Renal cortical epithelial cell (primary cell): ENCODE data around the gene HIBCH. TPM values are rescaled to one million over a fixed set of nuclear protein-coding genes. Genes with fewer than 3 reads are reported as not detected.
"Not testable (repeated sequence)": the region's sequence is repeated elsewhere in the genome, so short reads cannot be mapped to it uniquely, and the experiment has no call there.

Source experiments
- DNase-seq: peaks from one replicate; pipeline ENCODE4 v3.0.0-alpha.2; 2011; ENCODE audit warnings: low read depth
- total RNA-seq: library from RNA; depleted of rRNA; stranded (reverse); fragments of >200 nt; gene quantifications from 2 replicates; pipeline ENCODE4 v1.2.3, GENCODE V29; 2014

The HIBCH gene, protein sequence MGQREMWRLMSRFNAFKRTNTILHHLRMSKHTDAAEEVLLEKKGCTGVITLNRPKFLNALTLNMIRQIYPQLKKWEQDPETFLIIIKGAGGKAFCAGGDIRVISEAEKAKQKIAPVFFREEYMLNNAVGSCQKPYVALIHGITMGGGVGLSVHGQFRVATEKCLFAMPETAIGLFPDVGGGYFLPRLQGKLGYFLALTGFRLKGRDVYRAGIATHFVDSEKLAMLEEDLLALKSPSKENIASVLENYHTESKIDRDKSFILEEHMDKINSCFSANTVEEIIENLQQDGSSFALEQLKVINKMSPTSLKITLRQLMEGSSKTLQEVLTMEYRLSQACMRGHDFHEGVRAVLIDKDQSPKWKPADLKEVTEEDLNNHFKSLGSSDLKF
- total RNA-seq: 18.1 and 34.7 TPM in 2 replicates

DNA sequence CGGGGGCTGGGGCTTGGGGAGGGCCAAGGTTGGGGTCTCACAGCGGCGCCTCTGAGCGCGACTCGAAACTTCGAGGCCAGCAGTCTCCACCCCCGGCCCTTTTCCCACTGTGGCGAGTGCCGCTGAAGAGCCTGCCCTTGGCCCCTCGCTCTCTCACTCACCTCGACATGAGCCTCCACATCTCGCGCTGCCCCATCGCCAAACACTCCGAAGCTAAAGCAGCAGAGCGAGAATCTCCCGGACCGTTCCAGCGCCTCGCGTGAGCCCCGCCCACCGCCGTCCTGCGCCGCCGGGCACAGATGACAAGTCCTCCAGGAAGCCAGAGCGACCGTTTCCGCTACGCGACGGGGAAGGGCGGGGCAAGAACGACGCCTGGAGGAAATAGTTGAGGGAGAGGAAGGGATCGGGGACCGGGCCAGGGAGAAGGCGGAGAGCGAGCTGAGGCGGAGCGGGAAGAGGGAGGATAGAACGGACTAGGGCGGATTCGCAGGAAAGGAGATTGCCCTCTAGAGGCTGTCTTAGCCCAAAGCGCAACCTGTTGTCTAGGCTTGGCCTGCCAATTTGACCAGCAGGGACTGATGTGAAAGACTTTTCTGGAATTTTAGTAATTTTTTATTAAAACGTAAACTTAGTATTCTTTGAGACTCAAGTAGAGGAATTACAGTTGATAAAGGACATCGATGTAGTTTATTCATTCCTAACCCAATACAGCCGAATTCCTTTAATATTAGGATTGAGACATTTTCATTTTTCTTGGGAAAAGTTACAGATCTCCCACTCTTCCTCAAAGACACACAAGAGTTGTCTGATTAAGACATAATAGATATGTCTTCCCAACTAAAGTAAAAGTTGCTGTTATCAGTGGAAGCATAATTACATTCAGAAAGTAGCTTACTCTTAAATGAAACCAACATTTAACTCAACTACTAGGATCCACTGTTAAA, at the start of gene HIBCH:
TSS of gene HIBCH (minus strand) at position 272 of the 944 bp plus-strand sequence. CDS start at position 196, 76 bp downstream.
- DNase-seq: peak; percentile 96

DNA sequence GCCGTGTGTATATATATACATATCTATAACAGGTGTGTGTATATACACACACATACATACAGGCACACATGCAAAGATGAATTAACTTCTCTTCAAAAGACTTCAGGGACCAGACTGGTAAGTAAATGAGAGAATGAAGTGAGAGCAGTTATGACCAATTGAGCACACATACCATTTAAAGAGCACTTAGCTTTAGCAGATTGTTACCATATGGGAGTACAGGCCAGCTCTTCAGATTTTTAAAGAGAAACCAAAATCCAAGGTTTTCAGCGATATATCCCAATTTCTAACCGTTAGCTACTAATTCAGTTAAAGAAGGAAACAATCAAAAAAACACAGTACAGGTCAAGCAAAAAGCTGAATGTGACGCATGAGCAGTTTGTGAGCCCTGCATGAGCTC, 47.5 kb upstream of the HIBCH start:
- DNase-seq: no peak

DNA sequence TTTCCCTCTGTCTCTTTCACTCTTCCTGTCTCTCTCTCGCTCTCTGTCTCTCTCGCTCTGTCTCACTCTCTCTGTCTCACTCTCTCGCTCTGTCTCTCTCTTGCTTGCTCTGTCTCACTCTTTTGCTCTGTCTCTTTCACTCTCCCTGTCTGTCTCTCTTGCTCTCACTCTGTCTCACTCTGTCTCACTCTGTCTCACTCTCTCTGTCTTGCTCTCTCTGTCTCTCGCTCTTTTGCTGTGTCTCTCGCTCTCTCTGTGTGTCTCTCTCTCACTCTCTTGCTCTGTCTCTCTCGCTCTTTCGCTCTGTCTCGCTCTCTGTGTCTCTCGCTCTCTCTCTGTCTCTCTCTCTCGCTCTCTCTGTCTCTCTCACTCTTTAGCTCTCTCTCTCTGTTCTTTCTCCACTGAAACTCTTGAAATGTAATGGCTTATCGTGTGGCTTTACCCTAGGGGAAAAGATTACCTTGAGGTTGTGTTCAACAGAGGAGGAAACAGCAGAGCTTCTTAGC, 46.7 kb upstream of the HIBCH start:
- no peak for DNase-seq

DNA sequence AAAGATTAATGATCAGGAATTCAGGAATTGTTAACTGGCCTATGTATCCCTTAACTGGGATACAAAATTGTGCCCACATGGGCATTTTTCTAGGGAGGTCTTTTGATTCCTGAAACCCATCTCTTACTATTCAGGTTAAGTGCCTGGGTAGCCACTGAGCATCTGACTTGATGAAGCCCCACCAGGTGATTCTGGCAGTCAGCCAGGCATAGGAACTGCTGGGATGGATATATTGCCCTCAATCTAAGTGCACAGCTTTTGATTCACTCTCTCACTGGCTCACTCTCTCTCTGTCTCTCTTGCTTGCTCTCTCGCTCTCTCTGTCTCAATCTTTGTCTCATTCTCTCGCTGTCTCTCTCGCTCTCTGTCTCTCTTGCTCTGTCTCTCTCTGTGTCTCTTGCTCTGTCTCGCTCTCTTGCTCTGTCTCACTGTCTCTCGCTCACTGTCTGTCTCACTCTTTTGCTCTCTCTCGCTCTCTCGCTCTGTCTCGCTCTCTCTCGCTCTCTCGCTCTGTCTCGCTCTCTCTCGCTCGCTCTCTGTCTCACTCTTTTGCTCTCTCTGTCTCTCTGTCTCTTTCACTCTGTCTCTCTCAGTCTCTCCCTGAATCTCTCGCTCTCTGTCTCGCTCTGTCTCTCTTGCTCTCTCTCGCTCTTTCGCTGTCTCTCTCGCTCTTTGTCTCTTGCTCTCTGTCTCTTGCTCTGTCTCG, 46.0 kb upstream of the HIBCH start:
- no peak for DNase-seq

DNA sequence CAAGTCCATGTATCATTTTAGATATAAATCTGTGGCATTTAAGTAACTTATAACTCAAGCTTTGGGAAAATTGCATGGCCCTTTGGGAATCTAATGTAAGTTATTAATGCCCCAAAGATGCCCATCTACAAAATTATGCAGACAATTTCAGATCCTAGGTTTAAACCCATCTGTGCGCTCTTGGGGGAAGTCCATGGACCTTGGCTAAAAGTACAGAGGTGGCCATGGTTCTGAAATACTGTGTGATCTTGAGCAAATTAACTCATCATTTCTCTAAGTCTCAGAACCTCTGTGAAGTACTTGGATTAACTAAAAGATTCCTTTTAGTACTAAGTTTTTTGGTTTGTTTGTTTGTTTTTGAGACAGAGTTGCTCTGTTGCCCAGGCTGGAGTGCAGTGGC, 43.3 kb upstream of the HIBCH start:
- no peak for DNase-seq

DNA sequence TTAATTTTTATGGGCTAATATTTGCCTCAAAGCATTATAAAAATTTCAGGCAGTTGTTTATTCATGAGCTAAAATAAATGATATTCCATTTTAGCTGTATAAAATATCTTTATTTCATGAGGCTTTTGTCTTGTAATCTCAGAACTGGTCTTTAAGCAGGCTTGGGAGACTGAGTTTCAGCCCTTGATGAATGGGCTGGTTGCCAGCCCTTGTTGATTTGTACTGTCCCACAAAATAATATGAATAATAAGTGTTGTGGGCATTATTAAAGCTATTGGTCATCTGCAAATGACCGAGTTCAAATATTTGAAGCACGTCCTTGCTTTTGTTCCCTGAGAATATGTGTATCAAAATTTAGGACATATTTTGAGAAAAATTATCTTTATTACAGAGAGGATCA, 41.9 kb upstream of the HIBCH start:
- DNase-seq: no peak

DNA sequence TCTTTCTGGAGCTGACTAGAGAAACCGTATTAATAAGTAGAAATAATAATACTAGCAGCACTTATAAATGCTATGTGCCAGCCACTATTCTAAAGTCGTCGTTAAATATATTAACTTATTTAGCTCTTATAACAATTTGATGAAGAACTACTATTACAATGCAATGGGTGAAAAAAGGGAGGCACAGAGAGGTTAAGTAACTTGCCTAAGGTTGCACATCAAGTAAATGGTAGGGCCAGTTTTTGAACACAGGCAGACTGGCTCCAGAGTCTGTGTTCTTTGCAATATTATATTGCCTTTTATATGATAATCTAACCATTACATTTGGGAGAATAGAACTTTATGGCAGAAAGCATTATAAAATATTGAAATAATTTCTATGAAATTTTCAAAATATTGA, 41.3 kb upstream of the HIBCH start:
- no peak for DNase-seq

DNA sequence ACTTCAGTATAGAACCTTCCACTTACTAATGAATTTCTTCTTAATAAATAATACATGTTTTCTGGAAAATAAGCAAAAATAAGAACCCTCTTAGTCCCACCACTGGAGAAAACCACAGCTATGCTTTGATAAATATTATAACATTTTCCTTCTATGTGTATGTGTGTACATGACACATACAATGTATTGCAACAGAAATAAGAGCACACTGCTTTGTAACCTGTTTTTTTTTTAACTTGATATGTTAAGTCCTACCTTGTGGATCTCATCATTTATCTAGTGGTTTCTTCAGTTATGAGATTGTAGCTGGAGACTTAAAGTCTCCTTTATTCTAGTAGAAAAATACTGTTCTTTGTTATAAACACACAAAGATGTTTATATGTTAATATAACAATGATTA, 40.9 kb upstream of the HIBCH start:
- DNase-seq: no peak

DNA sequence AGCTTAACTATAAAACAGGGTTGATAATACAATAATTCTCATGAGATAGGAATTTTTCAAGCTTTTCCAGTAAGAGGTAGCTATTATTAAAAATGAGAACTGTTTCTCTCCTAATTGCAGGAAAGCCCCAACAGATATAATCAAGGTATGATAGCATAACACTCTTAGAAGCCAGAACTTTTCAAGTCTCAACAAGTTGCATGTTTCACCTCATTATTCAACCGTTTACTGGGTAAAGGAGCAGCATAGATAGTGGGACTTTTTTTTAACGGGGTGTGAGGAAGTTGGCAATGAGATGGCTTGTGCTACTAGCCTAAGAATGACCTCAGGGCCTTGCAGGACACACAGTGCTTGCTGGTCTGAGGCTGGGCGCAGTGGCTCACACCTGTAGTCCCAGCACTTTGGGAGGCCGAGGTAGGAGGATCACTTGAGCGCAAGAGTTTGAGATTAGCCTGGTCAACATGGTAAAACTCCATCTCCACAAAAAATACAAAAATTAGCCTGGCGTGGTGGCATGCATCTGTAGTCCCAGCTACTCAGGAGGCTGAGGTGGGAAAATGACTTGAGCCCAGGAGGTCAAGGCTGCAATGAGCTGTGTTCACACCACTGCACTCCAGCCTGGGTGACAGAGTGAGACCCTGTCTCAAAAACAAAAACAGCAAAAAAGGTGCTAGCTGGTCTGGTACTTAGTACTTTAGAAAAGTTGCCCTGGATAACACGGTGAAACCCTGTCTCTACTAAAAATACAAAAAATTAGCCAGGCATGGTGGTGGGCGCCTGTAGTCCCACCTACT, 39.2 kb upstream of the HIBCH start:
- not testable (repeated sequence) for DNase-seq

DNA sequence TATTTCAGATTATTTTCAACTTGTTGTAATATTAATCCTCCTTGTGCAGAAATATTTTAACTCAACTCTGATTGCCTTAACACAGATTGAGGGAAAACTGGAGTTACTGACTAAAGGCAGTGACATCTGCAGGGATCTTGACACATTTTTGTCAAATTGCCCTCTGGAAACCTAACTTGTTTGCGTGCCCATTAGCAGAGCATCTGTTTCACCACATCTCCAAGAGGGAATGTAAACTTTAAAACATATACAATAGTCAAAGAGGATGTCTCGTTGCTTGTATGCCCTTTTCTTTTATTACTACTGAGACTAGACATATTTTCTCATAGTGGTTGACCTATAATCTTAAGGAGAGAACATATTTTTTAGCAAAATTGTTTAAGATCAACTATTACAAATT, 38.0 kb upstream of the HIBCH start:
- no peak for DNase-seq

DNA sequence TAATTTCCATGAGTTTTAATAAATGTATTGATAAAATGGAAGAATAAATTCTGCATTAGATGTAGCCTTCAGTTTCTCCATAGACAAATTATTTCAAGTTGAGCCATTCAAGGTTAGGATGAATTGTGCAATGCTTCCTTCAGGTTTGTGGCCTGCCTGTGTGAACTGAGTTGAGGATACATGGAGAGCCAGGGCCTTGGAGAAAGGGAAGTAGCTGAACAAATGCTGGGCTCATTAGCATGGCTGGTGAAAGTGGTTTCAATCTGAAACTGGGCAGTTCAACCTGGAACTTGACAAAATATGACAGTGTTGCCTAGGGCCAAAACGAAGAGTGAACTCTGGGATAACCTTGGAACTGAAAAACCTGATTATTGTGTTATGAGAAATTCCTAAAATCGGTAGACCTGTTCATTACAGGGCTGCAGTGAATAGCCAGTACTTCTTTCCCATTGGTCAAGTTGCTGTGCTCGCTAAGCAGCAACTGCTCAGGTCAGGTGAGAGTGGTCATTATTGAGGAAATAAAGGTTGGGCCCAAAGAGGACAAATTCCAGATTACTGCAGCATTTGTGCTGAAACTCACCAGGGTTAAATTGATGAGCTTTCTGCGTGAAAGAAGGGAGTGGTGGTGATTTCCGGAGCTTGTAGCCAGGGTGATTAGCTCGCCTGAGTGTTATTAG, 36.5 kb upstream of the HIBCH start:
- DNase-seq: peak; percentile 83

DNA sequence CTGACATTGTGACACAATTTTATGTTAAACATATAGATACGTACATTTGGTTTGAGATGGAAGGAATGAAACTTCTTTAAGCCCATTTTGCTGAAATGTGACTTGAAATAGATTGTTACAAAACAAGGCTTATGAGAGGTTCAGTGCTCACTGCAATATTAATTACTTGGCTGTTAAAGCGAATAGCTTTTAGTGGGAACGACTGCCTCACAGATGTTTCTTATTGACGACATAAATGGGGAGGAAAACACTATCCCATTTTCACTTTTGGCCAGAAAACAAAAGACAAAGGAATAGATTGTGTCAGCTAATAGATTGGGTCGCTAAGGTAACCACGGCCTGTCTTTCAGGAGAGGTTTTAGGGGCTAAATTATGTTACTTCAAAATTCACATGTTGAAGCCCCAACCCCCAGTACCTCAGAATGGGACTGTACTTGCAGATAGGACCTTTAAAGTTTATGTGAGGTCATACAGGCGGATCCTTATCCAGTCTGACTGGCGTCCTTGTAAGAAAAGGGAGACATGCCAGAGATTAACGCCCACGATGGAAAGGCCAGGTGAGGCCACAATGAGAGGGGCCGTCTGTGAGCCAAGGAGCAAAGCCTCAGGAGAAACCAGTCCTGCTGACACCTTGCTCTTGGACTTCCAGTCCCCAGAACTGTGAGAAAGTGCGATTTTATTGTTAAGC, 34.5 kb upstream of the HIBCH start:
- no peak for DNase-seq

DNA sequence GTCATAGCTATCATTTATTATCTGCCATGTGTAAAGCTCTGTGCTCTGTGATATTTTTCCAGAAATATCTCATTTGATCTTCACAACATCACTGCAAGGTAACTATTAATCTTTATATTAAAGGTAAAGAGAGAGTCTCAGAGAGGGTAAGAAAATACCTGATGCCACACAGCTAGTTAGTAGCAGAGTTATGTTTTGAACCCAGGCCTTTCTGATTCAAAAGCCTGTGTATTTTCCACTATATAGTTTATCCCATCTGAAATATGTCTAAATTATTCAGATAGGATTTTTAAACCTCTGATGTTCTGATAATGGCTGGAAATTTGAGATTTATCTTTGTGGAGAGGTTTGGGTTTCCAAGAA, 33.9 kb upstream of the HIBCH start:
- DNase-seq: no peak

DNA sequence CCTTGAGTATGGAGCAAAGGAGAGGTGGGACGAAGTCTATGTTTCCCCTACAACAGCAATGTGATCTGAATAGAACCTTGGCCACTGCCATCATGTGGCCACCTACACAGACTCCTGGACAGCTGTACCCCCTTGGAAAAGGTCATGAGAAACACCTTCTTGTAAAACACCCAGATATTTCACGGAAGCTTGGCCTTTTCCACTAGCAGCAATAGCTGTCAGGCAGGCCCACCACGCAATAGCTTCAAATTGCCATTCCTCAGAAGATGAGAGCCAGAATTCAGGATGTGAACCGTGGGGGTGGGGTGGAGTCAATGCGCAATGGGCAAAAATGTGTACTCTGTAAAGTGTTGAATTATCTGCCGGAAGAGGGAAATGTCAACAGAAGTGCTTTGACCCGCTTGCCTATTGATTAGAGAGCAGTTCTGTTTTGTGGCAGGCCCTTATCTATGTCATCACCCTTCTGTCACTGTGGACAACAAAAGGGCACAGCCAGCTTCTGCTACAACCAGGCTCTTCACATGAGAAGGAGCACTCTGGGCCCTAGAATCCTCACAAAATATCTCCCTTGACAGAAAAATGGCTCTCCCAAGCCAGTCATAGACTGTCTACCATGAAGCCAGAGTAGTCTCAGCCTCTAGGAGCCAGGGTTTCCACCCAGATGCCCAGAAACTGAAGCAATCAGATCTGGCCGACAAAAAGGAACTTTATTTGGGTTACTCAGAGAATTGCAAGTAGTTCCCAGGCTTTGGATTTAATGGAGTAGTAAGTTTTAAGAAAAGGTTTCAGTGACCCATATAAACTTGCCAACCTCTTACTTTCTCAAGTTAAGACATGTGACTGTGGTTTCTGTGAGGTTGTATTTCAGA, 33.3 kb upstream of the HIBCH start:
- DNase-seq: peak; percentile 89

DNA sequence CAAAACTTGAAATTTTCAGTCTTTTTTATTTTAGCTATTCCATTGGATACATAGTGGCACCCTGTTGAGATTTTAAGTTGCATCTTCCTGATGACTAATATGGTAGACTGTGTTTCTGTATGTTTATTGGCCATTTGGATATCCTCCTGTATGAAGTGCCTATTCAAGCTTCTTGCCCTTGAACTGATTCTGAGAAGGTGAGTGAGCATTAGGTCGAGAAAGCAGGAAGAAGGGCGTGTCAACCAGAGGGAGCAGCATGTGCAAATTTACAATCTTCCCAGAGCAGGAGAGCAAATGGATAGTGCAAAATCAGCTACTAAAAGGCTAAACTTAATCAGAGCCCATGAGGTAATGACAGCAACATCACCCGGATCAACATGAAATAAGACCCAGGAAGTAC, 32.3 kb upstream of the HIBCH start:
- no peak for DNase-seq

DNA sequence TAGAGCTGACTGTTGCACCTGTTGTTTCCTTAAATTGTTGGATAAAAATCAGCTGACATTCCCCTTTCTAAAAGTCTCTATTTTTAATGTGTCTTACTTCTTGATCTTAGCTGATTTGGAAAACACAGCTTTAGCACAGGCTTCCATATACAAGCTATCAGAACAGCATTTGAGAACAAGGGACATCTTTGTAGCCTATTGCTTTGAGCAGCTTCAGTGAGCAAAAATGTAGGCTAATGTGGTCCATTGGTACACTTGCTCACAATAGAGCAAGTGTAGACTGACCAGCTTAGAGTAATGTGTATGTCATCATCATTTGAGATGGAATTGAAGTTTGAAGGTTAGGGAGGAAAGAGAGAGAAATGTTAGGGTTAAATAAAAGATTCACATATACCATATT, 30.7 kb upstream of the HIBCH start:
- no peak for DNase-seq

DNA sequence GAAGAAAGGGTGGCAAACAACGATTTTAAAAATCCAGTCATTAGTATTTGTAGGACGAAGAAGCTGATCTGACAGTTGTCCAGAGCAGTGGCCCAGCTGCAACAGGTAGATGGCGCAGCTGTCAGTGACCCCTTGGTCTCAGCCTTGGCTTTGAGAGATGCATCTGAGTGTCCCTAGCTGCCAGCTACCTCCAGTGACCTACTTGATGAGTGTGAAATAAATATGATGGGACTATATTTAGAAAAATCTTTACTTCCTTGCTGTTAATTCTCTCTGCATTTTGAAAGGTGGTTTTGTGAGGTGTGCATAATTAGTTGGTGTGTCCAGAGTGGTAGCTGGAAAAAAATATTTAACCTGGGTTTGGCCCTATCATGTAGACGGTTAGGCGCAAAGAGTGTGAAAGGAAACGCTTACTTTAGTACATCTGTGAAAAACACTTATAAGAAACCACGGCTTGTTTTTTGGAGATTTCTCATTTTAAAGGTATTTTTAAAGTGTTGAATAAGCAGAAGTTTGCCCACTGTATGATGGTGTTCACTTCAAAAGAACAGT, 24.7 kb upstream of the HIBCH start:
- peak; percentile 30 for DNase-seq

DNA sequence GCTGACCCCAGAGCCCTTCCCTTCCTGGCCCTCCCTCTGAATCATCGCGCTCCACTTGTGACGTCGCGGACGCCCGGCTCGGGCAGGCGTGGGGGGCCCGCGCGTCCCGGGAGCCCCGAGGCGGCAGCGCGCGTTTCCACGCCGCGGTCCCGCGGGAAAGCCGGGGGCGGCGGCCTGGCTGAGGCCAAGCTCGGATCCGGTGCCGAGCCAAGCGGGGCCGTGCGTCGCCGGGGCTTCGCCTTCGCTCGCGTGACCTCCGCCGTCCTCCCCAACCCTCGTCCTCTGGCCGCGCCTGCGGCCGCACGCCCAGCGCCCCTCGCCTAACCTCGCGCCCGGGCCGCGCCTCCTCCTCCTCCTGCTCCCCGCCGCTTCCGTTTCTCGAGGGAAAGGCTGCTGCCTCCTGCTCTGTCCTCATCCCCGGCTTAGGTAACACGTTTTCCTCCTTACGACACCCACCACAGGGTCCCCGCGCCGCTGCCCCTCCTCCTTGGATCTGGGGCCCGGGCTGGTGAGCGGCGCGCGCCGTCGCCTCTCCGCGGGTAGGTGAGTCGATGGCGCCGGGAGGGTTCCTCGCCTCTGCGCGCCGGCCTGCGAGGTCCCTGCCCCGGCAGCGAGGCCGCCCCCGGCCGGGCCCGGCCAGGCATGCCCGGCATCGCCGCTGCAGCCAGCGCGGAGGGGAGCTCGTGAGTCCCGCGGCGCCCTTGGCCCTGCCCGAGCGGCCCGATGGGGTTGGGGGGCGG, 24.1 kb upstream of the HIBCH start, which contains the start of gene INPP1:
TSS of gene INPP1 (plus strand) at position 54 of the 740 bp plus-strand sequence. CDS start 16,514 bp downstream, outside the sequence.
- DNase-seq: peak; percentile 18
